ENCODE results near the gene CCL14.

DNA sequence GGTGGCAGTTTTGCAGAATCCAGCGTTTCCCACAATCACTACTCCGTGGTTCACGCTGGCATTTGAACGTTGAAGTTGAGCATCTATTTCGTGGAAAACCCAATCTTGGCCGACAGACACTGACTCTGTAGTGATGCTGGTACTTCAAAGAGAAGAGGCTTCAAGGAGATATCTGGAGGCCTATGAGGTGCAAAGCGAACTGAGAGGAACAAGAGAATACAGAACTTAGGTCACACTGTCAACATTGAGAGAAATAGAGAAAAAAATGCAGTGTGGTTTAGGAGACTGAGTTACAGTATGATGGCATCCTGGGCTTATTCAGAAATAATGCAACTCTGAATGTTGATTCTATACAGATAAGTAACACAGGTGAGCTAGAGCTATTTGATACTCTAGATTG lies 21.3 kb downstream of the CCL14 start:
- TF ChIP-seq, protein P1, sequence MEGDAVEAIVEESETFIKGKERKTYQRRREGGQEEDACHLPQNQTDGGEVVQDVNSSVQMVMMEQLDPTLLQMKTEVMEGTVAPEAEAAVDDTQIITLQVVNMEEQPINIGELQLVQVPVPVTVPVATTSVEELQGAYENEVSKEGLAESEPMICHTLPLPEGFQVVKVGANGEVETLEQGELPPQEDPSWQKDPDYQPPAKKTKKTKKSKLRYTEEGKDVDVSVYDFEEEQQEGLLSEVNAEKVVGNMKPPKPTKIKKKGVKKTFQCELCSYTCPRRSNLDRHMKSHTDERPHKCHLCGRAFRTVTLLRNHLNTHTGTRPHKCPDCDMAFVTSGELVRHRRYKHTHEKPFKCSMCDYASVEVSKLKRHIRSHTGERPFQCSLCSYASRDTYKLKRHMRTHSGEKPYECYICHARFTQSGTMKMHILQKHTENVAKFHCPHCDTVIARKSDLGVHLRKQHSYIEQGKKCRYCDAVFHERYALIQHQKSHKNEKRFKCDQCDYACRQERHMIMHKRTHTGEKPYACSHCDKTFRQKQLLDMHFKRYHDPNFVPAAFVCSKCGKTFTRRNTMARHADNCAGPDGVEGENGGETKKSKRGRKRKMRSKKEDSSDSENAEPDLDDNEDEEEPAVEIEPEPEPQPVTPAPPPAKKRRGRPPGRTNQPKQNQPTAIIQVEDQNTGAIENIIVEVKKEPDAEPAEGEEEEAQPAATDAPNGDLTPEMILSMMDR (IDR thresholded peaks at IDR 0.05): no peak
- no peak for TF ChIP-seq POLR2A (IDR thresholded peaks at IDR 0.05)
